WTC11 (cell line): ENCODE results near the gene LIG3. TPM values are rescaled to one million over a fixed set of nuclear protein-coding genes. Genes with fewer than 3 reads are reported as not detected.

Experiments
- ATAC-seq: fragments of 200-7000 bp; cut with Tn5 transposase; 2 replicates; pipeline ENCODE4 v1.10.0; 2021; ENCODE audit warnings: mild to moderate bottlenecking, moderate library complexity
- CTCF ChIA-PET: fragments of 300-600 bp; sonication (Branson Sonifier 250); formaldehyde crosslinking; loops from one replicate; lab custom pipeline; 2021; ENCODE audit warnings: antibody characterized with exemption; lab: Charles Lee
- POLR2A ChIA-PET: fragments of 350-600 bp; sonication (Branson Sonifier 250); formaldehyde crosslinking; loops from one replicate; lab custom pipeline; 2021; ENCODE audit warnings: antibody characterized with exemption; lab: Charles Lee
- DNase-seq: peaks from one replicate; pipeline ENCODE4 v3.0.0; 2021; ENCODE audit warnings: low spot score
- H3K27ac Mint-ChIP-seq: 2 replicates; pipeline ENCODE4 v1.8.0; 2021; ENCODE audit warnings: mixed read lengths
- H3K27me3 Mint-ChIP-seq: 2 replicates; pipeline ENCODE4 v1.8.0; 2021; ENCODE audit warnings: low read depth, mild to moderate bottlenecking, moderate library complexity, mixed read lengths
- H3K36me3 Mint-ChIP-seq: 2 replicates; pipeline ENCODE4 v1.8.0; 2021; ENCODE audit warnings: mixed read lengths
- H3K4me1 Mint-ChIP-seq: 2 replicates; pipeline ENCODE4 v1.8.0; 2022; ENCODE audit warnings: mixed read lengths
- H3K4me3 Mint-ChIP-seq: 2 replicates; pipeline ENCODE4 v1.8.0; 2021; ENCODE audit warnings: mild to moderate bottlenecking, moderate library complexity, mixed read lengths
- H3K9me3 Mint-ChIP-seq: 2 replicates; pipeline ENCODE4 v1.8.0; 2021; ENCODE audit warnings: mixed read lengths
- CBFB ChIP-seq: sonication (generic); formaldehyde crosslinking; IDR thresholded peaks from 2 replicates; pipeline ENCODE4 v1.8.1; 2022; ENCODE audit warnings: mild to moderate bottlenecking, low read depth, missing genetic modification reagents
- CDX4 ChIP-seq: fragments of 250-450 bp; sonication (Bioruptor Pico); IDR thresholded peaks from 2 replicates; pipeline ENCODE4 v1.9.0; 2021; ENCODE audit warnings: moderate library complexity, mild to moderate bottlenecking, inconsistent platforms, borderline replicate concordance
- CREM ChIP-seq: sonication (generic); formaldehyde crosslinking; IDR thresholded peaks from 2 replicates; pipeline ENCODE4 v1.8.1; 2022; ENCODE audit warnings: mild to moderate bottlenecking, missing genetic modification reagents, moderate library complexity
- FOXP4 ChIP-seq: sonication (generic); formaldehyde crosslinking; IDR thresholded peaks from 2 replicates; pipeline ENCODE4 v1.8.0; 2022; ENCODE audit warnings: mild to moderate bottlenecking, missing genetic modification reagents
- GRHL2 ChIP-seq: fragments of 250-450 bp; sonication (Bioruptor Pico); IDR thresholded peaks from 2 replicates; pipeline ENCODE4 v1.8.0; 2022; ENCODE audit warnings: mild to moderate bottlenecking, moderate library complexity; ENCODE audit not compliant: insufficient replicate concordance, severe bottlenecking
- HMGA2 ChIP-seq: fragments of 250-450 bp; sonication (Bioruptor Pico); IDR thresholded peaks from 2 replicates; pipeline ENCODE4 v1.4.0; 2021; ENCODE audit warnings: mild to moderate bottlenecking, moderate library complexity
- NR1H2 ChIP-seq: sonication (generic); formaldehyde crosslinking; IDR thresholded peaks from 2 replicates; pipeline ENCODE4 v1.9.0; 2021; ENCODE audit warnings: mild to moderate bottlenecking, moderate library complexity, missing genetic modification reagents
- STAT6 ChIP-seq: sonication (generic); formaldehyde crosslinking; conservative IDR thresholded peaks from 2 replicates; pipeline ENCODE4 v1.8.1; 2023; ENCODE audit warnings: mild to moderate bottlenecking, low read depth, missing genetic modification reagents, moderate library complexity
- ZBTB21 ChIP-seq: sonication (generic); formaldehyde crosslinking; IDR thresholded peaks from 2 replicates; pipeline ENCODE4 v1.8.1; 2023; ENCODE audit warnings: mild to moderate bottlenecking, missing genetic modification reagents, borderline replicate concordance
- ZNF121 ChIP-seq: sonication (generic); formaldehyde crosslinking; IDR thresholded peaks from 2 replicates; pipeline ENCODE4 v1.8.0; 2023; ENCODE audit warnings: missing genetic modification reagents
- ZNF423 ChIP-seq: fragments of 250-450 bp; sonication (Bioruptor Pico); IDR thresholded peaks from 2 replicates; pipeline ENCODE4 v2.1.2; 2022; ENCODE audit warnings: mild to moderate bottlenecking, moderate library complexity
- total RNA-seq: library from RNA; stranded (reverse); gene quantifications from 3 replicates; pipeline ENCODE4 v1.2.3, GENCODE V29; 2021
- TF ChIP-seq, protein P1 (sequence below): sonication (generic); formaldehyde crosslinking; IDR thresholded peaks from 2 replicates; pipeline ENCODE4 v1.8.1; 2023; ENCODE audit warnings: mild to moderate bottlenecking, missing genetic modification reagents
- TF ChIP-seq, protein P2 (sequence below): fragments of 250-450 bp; sonication (Bioruptor Pico); IDR thresholded peaks from 2 replicates; pipeline ENCODE4 v1.9.0; 2021; ENCODE audit warnings: mild to moderate bottlenecking, borderline replicate concordance
- TF ChIP-seq, protein P3 (sequence below): sonication (generic); formaldehyde crosslinking; IDR thresholded peaks from 2 replicates; pipeline ENCODE4 v1.8.1; 2022; ENCODE audit warnings: low read depth, missing genetic modification reagents, borderline replicate concordance
- TF ChIP-seq, protein P4 (sequence below): sonication (generic); formaldehyde crosslinking; IDR thresholded peaks from 2 replicates; pipeline ENCODE4 v1.8.0; 2022; ENCODE audit warnings: mild to moderate bottlenecking, missing genetic modification reagents

Gene LIG3
- total RNA-seq, 1 experiment from 2014 or later = 92.3 TPM

DNA sequence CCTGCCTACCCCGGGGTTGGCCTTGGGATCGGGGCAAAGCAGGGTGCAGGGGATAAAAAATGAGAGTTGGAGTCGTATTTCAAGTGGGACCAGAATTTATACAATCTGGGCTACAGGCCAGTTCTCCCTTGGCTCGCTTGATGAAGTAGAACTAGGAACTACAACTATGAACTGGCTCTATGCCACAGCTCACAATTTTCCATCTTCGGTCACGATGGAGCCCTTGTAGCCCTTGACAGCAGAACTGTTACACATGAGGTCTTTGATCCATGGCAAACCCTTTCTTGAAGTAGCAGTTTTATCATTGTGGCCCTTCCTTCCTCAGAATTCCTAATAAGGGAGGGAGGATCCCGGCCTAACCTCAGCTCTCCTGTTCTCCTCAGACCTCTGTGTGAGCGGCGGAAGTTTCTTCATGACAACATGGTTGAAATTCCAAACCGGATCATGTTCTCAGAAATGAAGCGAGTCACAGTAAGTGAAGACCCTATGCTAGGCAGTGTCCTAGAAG is 17.1 kb downstream of the LIG3 start:
- CTCF ChIA-PET = interaction anchor here (1.2 to 1.3 kb wide), 2 partner anchors 122 to 127 kb away, joined by 3 to 5 read pairs; partner anchors contain the start of gene RAD51D
- POLR2A ChIA-PET = no interaction called here
- H3K27me3 Mint-ChIP-seq = no peaks in the 10 kb centered on the region
- ATAC-seq = no peak
- peaks cover 89% of the 10 kb centered on the region for H3K36me3 Mint-ChIP-seq
- H3K27ac Mint-ChIP-seq = no peak overlapping the region
- H3K4me1 Mint-ChIP-seq = no peaks in the 10 kb centered on the region
- TF ChIP-seq GRHL2 (no peak), CBFB (no peak), ZNF121 (no peak), ZBTB21 (CRISPR knock-in tag) (no peak), NR1H2 (CRISPR knock-in tag) (no peak), ZNF423 (no peak), CDX4 (CRISPR knock-in tag) (no peak), FOXP4 (CRISPR knock-in tag) (no peak), STAT6 (no peak), CREM (no peak), HMGA2 (no peak)
- TF ChIP-seq, protein P1, sequence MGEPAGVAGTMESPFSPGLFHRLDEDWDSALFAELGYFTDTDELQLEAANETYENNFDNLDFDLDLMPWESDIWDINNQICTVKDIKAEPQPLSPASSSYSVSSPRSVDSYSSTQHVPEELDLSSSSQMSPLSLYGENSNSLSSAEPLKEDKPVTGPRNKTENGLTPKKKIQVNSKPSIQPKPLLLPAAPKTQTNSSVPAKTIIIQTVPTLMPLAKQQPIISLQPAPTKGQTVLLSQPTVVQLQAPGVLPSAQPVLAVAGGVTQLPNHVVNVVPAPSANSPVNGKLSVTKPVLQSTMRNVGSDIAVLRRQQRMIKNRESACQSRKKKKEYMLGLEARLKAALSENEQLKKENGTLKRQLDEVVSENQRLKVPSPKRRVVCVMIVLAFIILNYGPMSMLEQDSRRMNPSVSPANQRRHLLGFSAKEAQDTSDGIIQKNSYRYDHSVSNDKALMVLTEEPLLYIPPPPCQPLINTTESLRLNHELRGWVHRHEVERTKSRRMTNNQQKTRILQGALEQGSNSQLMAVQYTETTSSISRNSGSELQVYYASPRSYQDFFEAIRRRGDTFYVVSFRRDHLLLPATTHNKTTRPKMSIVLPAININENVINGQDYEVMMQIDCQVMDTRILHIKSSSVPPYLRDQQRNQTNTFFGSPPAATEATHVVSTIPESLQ (CRISPR knock-in tag) = no peak
- TF ChIP-seq, protein P2, sequence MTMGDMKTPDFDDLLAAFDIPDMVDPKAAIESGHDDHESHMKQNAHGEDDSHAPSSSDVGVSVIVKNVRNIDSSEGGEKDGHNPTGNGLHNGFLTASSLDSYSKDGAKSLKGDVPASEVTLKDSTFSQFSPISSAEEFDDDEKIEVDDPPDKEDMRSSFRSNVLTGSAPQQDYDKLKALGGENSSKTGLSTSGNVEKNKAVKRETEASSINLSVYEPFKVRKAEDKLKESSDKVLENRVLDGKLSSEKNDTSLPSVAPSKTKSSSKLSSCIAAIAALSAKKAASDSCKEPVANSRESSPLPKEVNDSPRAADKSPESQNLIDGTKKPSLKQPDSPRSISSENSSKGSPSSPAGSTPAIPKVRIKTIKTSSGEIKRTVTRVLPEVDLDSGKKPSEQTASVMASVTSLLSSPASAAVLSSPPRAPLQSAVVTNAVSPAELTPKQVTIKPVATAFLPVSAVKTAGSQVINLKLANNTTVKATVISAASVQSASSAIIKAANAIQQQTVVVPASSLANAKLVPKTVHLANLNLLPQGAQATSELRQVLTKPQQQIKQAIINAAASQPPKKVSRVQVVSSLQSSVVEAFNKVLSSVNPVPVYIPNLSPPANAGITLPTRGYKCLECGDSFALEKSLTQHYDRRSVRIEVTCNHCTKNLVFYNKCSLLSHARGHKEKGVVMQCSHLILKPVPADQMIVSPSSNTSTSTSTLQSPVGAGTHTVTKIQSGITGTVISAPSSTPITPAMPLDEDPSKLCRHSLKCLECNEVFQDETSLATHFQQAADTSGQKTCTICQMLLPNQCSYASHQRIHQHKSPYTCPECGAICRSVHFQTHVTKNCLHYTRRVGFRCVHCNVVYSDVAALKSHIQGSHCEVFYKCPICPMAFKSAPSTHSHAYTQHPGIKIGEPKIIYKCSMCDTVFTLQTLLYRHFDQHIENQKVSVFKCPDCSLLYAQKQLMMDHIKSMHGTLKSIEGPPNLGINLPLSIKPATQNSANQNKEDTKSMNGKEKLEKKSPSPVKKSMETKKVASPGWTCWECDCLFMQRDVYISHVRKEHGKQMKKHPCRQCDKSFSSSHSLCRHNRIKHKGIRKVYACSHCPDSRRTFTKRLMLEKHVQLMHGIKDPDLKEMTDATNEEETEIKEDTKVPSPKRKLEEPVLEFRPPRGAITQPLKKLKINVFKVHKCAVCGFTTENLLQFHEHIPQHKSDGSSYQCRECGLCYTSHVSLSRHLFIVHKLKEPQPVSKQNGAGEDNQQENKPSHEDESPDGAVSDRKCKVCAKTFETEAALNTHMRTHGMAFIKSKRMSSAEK (CRISPR knock-in tag) = no peak
- TF ChIP-seq, protein P3, sequence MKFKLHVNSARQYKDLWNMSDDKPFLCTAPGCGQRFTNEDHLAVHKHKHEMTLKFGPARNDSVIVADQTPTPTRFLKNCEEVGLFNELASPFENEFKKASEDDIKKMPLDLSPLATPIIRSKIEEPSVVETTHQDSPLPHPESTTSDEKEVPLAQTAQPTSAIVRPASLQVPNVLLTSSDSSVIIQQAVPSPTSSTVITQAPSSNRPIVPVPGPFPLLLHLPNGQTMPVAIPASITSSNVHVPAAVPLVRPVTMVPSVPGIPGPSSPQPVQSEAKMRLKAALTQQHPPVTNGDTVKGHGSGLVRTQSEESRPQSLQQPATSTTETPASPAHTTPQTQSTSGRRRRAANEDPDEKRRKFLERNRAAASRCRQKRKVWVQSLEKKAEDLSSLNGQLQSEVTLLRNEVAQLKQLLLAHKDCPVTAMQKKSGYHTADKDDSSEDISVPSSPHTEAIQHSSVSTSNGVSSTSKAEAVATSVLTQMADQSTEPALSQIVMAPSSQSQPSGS (CRISPR knock-in tag) = no peak
- TF ChIP-seq, protein P4, sequence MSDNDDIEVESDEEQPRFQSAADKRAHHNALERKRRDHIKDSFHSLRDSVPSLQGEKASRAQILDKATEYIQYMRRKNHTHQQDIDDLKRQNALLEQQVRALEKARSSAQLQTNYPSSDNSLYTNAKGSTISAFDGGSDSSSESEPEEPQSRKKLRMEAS (CRISPR knock-in tag) = no peak
- DNase-seq = no peak
- no peak overlapping the region for H3K4me3 Mint-ChIP-seq
- H3K9me3 Mint-ChIP-seq = no peaks in the 10 kb centered on the region
